CD1c-positive myeloid dendritic cell (primary cell): Measurements from ENCODE around the gene DLX2.

ENCODE experiments used
- DNase-seq: peaks from one replicate; pipeline ENCODE4 v3.0.0-alpha.2; 2016; ENCODE audit errors: extremely low spot score

The DLX2 gene

DNA sequence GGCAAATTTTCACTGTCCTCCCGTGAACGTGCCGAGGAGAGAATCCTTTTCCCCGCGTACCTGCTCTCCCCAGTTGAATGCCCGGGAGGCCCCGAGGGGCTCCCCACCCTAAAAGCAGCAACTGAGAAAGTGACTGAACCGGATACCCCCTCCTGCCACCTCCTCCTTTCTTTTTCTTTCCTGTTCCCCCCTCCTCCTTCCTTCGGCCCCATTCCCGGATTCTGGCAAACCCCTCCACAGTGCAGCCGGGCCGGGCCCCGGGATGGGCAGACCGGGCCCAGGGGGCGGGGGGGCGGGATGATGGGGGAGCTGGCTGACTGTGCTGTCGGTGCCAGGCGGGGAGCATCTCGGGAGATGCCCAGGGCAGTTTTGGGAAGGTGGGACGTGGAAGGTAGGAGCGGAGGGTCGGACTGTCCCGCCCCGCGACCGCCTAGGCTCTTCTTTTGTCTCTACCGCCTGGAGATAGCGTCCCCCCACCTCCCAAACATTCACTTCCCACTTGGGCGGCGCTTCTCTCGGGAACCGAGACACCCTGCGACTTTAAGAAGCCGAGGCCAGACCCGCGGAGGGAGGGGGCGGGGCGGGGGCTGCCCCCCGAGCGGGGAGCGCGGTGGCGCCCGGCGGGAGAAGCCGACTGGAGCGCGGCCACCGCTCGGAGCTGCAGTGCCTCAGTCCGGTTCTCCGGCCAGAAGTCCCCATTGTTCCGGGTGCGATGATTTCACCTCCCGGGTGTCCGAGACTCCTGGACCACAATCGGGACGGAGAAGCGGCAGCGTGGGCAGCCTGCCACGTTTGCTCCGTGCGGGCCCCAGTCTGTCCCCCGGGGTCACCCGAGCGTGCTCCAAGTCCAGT, 8.2 kb downstream of the DLX2 start:
- no peak for DNase-seq

DNA sequence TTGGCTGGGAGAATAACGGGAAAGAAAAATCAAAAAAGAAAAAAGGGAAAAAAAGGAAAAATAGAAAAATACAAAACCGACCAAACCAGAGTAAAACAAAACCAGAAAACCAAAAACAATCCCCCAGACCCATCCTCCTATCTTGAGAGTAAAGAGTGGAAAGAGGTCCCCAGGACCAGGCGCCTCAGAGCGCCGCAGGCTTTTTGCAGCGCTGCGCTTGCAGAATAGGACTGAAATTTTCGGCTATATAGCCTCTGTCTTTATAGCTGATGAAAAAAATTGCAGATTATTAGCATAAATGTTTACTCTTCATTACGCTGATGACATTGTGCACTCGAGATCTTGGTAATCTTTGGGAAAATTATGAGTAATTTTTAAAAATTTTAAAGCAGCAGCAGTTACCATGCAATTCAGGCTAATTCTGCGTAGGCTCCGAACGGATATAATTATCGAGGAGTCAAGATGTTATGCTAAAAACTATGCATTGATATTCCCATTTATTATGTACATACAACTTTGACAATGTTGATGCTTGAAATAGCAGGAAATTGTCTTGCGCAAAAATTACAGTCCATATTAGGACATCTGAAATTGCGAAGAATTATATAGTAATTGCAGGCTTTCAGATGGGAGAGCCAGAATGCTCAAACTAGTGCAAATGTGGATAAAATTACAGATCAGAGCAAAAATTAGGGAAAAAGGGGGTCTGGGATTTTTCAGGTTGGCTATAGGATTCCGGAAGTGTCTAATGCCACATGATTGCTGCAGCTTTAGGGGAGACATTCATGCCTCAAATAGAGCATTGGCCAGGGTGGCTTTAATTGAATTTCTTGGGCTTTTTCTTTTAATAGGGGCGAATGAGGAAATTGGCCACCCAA, 9.0 kb downstream of the DLX2 start:
- DNase-seq, result no peak

DNA sequence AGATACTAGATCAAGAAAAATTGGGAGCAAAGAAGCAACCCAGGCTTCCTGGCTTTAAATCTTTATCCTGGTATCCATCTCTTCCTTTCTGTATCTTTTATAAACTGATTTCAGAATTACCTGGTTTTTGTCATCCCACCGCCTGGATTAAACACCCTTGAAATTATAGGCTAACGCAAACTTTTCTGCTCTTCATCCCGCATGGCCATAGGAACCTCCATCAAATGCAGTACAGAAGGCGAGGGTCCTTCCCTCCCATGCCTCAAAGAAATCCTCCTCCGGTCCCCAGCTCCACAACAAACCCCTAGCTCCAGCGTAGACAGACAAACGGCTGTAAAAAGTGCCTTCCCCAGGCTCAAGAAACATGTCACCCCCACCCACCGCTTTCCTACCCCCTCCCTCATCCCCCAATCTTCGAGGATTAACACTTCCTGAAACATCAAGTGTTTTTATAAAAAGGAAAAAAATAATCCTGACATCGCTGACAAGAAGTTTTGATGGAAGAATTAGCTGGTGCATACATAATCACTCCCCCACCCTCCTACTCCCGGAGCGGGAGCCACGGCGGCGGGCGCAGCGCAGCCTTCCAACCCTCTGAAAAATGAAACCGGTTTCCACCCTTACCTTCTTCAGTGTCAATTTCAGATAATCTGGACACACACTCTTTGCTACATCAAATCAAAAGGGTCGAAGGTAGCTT, 9.8 kb downstream of the DLX2 start:
- DNase-seq, result no peak

DNA sequence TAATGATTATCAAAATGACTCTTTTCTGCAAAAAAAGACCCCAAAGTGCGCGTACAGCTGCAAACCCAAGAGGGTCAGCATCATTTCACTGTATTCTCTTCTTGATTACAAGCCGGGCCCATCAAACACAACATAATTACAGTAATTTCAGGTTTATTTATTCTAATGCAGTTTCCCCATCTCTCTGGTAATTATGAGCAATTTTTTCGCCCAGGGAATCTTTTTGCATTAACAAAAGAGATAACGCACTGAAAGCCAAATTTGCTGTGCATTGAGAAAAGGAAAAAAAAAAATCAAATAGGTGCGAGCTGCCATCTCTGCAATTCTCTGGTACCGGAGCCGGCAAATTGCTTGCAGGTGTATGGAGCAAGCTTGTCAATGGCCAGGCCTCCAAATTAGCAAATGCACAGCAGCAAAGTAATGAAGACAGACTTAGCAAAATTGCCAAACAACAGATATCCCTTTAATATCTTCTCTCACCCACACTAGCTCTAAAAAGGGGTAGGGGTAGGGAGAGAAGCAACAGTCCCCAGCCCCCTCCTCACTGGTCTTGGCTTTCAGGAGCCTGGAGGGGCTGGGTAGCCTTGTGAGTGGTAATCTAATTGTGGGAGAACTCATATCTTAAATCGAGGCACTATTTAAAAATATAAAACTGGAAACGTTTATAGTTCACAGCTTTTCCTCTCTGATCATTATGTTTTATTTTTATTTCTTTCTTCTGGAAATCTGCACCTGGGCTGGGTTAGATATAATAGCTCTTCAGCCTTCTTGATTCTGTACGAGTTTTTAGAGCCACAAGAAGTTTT, 10.7 kb downstream of the DLX2 start:
- no peak for DNase-seq

DNA sequence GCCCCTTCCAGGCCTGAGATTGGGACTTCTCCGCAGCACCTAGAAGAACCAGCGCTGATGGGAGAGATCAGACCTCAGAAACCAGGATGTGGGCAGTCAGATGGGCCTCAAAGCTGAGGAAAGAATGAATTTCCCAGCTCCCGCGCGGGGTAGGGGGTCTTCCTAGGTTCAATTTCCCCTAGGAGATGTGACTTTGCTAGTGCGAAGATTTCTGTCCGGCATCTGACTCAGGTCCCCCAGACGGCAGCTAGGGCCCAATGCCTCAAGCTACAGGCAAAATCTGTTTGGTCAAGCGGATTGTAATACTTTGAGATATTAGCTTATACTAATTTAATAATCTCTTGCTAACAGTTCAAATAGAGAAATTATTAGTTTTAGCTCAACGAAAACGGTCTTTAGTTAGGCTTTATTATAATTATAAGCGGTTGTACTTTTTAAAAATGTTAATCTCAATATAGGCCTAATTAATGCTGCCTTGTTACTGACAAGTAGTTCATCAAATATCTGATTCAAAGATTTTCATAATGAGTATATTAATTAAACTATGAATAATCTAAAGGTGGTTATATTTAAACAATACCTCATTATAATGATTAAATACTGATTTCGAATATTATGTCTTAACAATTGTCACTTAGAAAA, 11.6 kb downstream of the DLX2 start:
- DNase-seq, result no peak

DNA sequence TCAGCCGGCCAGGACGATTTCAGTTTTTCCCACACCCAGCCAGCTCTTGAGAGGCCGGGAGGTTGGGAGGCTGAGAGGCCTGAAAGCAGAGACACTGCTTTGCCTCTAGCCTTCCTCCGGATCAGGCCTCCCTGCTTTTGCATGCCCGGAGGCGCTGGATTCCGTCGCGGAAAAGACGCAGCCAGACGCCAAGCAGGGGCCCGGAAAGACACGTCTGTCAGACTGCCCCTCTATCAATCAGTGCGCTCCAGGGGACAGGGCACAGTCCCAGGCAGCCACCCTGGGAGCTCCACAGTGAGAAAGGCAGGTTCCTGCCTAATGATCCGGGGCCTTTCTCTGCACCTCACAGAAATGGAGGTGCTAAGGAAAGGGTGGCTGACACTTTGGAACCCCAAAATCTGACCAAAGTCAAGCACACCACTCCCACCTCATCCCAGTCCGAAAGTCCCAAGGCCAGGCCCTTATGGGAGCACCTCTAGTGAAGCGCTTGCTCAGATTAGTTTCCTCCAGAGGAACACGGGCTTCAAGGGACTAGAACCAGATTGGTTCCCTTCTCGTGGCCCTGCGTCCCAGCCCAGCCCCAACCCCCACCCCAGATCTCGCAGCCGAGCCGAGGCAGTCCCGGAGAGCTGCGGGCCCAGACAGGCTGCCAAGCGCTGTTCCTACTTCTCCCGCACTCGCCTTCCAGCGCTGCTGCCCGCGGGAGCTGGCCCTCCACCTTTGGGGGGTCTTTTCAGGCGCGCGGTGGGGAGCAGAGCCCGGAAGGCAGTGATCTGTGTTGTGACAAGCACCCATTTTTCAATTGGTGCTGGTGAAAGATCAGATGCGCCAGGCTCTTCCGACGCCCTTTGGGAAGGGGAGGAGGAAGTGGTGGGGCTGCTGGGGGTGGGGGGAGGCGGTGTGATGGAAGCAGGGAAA, 12.4 kb downstream of the DLX2 start:
- DNase-seq, result no peak

DNA sequence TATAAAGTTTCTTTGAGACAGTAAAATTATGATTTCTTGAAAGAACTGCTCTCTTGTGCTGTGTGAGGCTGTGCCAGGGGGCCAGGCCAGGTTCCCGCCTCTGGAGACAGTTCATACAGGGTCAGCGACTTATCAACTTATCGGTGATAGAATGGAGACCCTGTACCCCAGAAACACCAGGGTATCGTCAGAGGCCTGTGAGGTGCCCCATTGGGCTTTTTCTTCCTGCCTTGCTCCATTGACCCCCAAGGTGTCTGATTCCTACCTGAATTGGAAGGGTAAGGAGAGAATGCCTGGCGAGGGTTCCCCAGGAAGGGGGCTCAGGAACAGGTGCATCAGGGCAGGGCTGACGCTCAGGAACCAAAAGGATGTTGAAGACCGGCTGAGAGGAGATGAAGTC, 13.1 kb downstream of the DLX2 start:
- DNase-seq, result no peak

DNA sequence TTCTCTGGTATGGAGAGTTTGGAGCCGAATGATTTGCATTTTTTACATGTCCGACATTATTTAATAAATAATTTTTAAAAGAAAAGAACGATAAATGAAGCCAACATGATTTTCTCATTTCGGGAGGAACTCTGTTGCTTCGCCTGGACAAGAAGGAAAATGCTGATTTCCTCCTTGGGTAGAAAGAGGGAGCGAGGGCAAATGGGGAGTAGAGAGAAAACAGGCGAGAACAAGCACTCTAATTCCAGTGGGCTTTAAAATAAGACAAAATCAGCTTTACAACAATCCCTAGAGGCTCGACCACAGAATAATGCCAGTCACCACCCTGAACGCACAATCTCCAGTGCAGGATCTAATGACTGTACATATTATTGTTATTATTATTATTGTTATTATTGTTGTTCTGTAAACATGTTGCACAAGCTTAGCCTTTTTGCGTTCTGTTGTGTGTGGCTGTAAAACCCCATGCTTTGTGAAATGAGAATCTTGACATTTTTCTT, 13.6 kb downstream of the DLX2 start:
- DNase-seq, result no peak

DNA sequence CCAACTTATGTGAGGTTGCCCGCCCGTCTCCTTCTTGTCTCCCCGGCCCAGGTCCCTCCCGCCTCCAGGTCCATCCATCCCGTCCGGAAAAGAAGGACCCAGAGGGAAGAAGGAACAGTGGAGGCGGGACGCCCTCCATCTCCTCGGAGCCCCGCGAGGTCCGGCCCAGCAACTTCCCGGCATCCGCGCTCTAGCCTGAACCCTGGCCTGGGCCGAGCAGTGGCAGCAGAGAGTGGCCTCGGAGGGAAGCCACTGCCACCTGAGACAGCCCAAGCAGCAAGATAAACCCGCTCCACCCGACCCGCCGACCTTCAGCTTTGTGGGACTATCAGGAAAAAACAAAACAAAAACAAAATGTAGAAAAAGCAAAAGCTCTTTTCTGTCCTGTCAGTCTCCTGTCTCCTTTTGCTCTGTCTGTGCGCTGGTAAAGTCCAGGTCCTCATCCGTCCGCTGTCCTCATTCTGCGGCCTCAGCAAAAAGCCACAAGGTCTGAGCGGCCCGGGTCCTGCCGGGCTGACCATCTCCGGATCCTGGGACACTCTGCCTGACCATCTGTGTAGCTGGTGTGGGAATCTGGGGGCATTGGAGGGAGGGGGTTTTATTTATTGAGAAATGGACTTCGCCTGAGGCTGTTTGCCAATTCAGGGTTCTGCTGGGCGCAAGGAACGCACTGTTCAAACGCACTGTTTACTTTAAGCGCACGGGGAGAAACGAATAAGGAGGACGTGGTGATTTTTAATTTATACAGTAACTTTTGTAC, 14.3 kb downstream of the DLX2 start:
- no peak for DNase-seq

DNA sequence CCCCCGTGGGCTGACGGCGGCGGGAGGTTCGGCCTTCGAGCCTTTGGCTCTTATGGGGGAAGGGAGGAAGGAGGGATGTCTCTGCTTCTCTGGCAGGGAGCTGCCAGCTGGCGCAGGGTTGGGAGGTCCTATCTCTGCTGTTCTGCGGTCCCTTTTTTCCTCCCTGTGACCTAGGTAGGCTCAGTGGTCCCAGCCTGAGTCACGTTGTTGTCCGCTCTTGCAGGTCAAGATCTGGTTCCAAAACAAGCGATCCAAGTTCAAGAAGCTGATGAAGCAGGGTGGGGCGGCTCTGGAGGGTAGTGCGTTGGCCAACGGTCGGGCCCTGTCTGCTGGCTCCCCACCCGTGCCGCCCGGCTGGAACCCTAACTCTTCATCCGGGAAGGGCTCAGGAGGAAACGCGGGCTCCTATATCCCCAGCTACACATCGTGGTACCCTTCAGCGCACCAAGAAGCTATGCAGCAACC, 14.9 kb downstream of the DLX2 start:
- DNase-seq, result no peak

DNA sequence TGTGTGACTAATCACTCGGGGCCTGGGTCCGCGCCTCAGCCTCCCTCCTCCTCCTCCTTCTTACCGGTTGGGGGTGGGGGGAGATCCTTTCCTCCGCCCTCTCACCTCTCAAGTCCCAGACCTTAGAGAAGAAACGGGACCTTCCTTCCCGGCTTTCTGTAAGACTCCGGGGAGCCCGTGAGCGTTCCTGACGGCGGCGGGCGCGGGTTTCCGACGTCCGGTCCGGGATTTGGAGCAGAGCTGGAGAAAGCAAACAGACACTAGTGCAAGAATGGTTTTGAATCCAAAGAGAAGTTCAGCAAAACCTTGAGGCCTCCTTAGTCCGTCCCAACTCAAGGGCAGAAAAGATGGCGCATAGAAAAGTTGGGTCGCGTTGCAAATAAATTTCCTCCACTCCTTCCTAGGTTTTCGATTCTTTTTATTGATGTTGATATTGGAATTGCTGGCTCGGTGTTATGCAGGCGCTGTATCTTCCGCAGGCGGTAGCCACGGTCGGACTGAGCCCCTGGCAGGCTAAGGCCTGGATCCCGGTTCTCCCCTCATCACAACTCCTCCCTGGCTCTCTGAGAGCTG, 15.4 kb downstream of the DLX2 start:
- DNase-seq, result no peak

DNA sequence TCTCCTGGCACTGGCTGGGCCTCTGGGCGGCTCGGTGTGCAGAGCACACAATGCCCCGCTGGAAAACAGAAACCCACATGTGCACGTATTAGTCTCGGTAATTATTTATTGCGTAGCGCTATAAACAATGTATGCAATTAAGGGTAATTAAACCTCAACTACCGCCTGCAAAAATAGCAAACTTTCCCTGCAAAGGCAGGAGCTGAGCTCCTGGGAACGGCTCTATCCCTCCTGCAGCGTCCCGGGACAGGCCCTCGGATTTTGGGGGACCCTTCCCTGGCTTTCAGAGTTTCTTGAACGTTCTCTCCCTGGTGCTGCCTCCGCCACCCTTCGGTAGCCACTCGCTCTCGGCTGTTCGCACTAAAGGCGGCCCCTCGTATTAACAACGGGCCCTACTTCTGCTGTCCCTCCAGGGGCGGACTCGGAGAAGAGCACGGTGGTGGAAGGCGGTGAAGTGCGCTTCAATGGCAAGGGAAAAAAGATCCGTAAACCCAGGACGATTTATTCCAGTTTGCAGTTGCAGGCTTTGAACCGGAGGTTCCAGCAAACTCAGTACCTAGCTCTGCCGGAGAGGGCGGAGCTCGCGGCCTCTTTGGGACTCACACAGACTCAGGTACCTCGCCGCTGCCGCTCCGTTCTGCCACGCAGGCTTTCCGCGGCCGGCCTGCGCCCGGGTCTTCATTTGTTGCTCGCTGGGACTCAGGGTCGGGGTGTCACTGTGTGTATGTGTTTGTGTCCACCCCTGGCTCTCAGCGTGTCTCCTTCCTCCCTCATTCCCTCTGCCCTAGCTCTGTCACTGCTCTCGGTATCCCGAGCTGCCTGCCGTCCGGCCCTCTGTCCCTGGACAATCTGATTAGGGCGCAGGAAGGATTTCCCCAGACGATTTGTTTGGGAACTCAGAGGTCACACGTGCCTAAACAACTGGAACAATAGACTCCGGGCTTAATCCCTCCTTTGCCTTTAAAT, 16.2 kb downstream of the DLX2 start:
- DNase-seq, result no peak

DNA sequence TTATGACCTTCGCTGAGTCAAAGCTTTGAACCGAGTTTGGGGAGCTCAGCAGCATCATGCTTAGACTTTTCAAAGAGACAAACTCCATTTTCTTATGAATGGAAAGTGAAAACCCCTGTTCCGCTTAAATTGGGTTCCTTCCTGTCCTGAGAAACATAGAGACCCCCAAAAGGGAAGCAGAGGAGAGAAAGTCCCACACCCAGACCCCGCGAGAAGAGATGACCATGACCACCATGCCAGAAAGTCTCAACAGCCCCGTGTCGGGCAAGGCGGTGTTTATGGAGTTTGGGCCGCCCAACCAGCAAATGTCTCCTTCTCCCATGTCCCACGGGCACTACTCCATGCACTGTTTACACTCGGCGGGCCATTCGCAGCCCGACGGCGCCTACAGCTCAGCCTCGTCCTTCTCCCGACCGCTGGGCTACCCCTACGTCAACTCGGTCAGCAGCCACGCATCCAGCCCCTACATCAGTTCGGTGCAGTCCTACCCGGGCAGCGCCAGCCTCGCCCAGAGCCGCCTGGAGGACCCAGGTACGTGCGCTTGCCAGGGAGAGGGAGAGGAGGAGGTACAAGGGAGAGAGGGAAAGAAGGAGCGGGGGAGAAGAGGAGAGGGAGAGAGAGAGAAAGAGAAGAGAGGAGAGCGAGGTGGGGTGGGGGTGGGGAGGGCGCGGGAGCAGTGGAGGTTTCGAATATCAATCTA, 17.1 kb downstream of the DLX2 start, which contains the start of gene DLX1:
TSS of gene DLX1 (plus strand) at position 48 of the 700 bp plus-strand sequence. CDS start at position 219, 171 bp downstream.
- DNase-seq, result no peak

DNA sequence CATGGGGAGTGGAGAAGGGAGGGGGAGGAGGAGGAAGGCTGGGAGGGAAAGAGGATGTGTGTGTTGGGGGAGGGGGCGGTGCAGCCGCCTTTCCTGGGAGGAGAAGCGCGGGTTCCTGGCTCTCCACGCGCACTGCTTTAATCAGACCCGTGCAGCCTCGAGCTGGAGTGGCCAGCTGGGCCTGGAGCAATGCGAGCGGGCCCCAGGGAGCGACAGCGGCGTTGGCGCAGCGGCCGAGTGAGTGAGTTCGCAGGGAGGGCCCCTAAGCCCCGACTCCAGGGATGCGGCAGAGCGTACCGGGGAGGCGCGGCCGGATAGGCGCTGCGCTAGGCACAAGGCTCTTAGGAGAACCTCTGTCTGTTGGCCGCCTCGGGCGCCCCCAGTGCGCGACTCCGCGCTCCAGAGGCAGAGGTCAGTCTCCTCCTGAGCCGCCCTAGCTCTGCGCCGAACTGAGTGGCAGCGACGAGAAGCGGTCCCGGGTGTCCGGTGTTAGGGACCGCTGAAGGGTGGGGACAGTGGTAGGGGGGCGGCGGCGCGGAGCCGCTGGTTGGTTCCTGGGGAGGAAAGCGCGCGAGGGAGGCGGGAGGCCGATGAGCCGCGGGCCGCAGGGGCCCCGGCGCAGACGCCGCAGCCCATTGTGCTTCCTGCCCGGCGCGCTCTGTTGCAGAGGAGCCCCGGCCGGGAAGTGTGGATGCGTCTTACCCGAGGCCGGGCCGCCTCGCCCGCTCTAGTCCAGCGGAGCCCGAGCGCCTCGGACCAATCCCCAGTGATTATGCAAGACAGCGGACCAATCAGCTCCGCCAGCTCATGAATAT, 17.8 kb downstream of the DLX2 start:
- DNase-seq, result peak; percentile 90

DNA sequence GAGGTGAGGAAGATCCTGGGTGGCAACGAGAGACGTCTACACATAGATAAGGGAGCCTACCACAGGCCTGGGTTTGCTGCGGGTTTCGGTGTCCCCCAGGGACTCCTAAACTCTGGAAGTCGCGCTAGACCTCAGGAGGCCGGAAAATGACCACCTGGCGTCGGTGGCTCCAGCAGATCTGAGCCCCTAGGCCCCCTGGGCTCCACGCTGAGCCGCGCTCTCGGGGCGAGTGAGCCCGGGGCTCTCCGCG, 18.4 kb downstream of the DLX2 start:
- no peak for DNase-seq
